HG02588 (cell line): ENCODE results near the gene FBN3.
"Not testable (repeated sequence)": the region's sequence is repeated elsewhere in the genome, so short reads cannot be mapped to it uniquely, and the experiment has no call there.

Experiments
- ATAC-seq: cut with Tn5 transposase; IDR thresholded peaks from one replicate; pipeline ENCODE4 v1.9.1; 2021; ENCODE audit warnings: mild to moderate bottlenecking, moderate library complexity; ENCODE audit not compliant: unreplicated experiment

Gene FBN3

GRCh38 chr19:8025316-8025715, 124.1 kb downstream of the FBN3 start:
- no peak for ATAC-seq

GRCh38 chr19:8024256-8024655, 125.1 kb downstream of the FBN3 start:
- not testable (repeated sequence) for ATAC-seq

- ATAC-seq: no peak
Measured at GRCh38 chr19:8023371-8023770, 126.0 kb downstream of the FBN3 start.

- ATAC-seq: no peak
Measured at GRCh38 chr19:8022275-8022674, 127.1 kb downstream of the FBN3 start.

- no peak for ATAC-seq
Measured at GRCh38 chr19:8021374-8021773, 128.0 kb downstream of the FBN3 start.

GRCh38 chr19:8020681-8021080, 128.7 kb downstream of the FBN3 start:
- ATAC-seq: no peak

- no peak for ATAC-seq
Measured at GRCh38 chr19:8017808-8018207, 131.6 kb downstream of the FBN3 start.
